OCI-LY7 (cell line): Measurements from ENCODE around the gene IFI30. TPM values are rescaled to one million over a fixed set of nuclear protein-coding genes. Genes with fewer than 3 reads are reported as not detected.
A peak's percentile ranks its signal among the peaks of the same experiment; 100 is the strongest.

Experiments used
- BruUV-seq: library from RNA; stranded (reverse); fragments of 400-500 nt; replicated peaks from 2 replicates; lab custom pipeline; 2021; lab: Mats Ljungman, UMichigan
- CTCF ChIA-PET: fragments of 300-600 bp; sonication (Branson Sonifier 250); formaldehyde crosslinking; loops from one replicate; lab custom pipeline; 2022; ENCODE audit warnings: antibody characterized with exemption; ENCODE audit not compliant: unreplicated experiment; lab: Charles Lee
- POLR2A ChIA-PET: fragments of 300-600 bp; sonication (Branson Sonifier 250); formaldehyde crosslinking; loops from one replicate; lab custom pipeline; 2022; ENCODE audit warnings: antibody characterized with exemption; lab: Charles Lee
- DNase-seq: peaks from one replicate; pipeline ENCODE4 v3.0.0-alpha.2; 2015; ENCODE audit warnings: low spot score
- H2AFZ ChIP-seq: fragments of 200-600 bp; sonication (generic), shearing (Covaris generic); 2 replicates; pipeline ENCODE4 v1.6.1; 2014; ENCODE audit warnings: mild to moderate bottlenecking, antibody characterized with exemption, low read length, moderate library complexity
- H3K27ac ChIP-seq: fragments of 200-600 bp; sonication (generic); 2 replicates; pipeline ENCODE4 v1.5.1; 2014; ENCODE audit warnings: mixed run types, low read depth, mild to moderate bottlenecking, moderate library complexity, low read length, inconsistent platforms; ENCODE audit not compliant: poor library complexity, severe bottlenecking
- H3K36me3 ChIP-seq: fragments of 200-600 bp; sonication (generic); 2 replicates; pipeline ENCODE4 v1.6.1; 2014; ENCODE audit warnings: mild to moderate bottlenecking, antibody characterized with exemption, low read length, moderate library complexity, mixed read lengths; ENCODE audit not compliant: insufficient read depth
- H3K4me1 ChIP-seq: fragments of 200-600 bp; sonication (generic); 2 replicates; pipeline ENCODE4 v1.5.1; 2014; ENCODE audit warnings: mild to moderate bottlenecking, low read length; ENCODE audit not compliant: insufficient read depth, poor library complexity, severe bottlenecking
- H3K4me2 ChIP-seq: fragments of 200-600 bp; sonication (generic); 2 replicates; pipeline ENCODE4 v1.6.1; 2014; ENCODE audit warnings: mild to moderate bottlenecking, low read length
- H3K4me3 ChIP-seq: fragments of 200-600 bp; sonication (generic); 2 replicates; pipeline ENCODE4 v1.5.1; 2014; ENCODE audit warnings: mild to moderate bottlenecking, low read depth, low read length; ENCODE audit not compliant: poor library complexity, severe bottlenecking
- H3K79me2 ChIP-seq: fragments of 200-600 bp; sonication (generic); 2 replicates; pipeline ENCODE4 v1.6.1; 2016; ENCODE audit warnings: low read depth, mild to moderate bottlenecking, low read length, moderate library complexity, mixed read lengths; ENCODE audit not compliant: insufficient read depth
- H3K9me2 ChIP-seq: fragments of 200-600 bp; sonication (generic); 2 replicates; pipeline ENCODE4 v1.6.1; 2016; ENCODE audit warnings: mild to moderate bottlenecking, low read length, mixed read lengths; ENCODE audit not compliant: insufficient read depth
- H3K9me3 ChIP-seq: fragments of 200-600 bp; sonication (generic); 2 replicates; pipeline ENCODE4 v1.6.1; 2014; ENCODE audit warnings: mild to moderate bottlenecking, mixed run types, low read length, mixed read lengths
- H4K20me1 ChIP-seq: fragments of 200-600 bp; sonication (generic); 2 replicates; pipeline ENCODE4 v1.6.1; 2014; ENCODE audit warnings: mild to moderate bottlenecking, antibody characterized with exemption, low read length, moderate library complexity, mixed read lengths; ENCODE audit not compliant: insufficient read depth
- EZH2phosphoT487 ChIP-seq: fragments of 200-600 bp; sonication (generic); IDR thresholded peaks from 2 replicates; pipeline ENCODE4 v1.6.1; 2018; ENCODE audit warnings: low read depth, borderline replicate concordance, mild to moderate bottlenecking, mixed run types, antibody characterized with exemption, low read length, moderate library complexity, mixed read lengths
- intact Hi-C: fragments of 100-400 bp; cut with micrococcal nuclease; formaldehyde crosslinking; loops from one replicate; pipeline ENCODE4 v1.10.0; 2022; ENCODE audit not compliant: unreplicated experiment
- total RNA-seq, 2 experiments: library from RNA; depleted of rRNA in 1 of 2; stranded (reverse); fragments of >200 nt in 1 of 2; shearing (Covaris generic) in 1 of 2; gene quantifications; 2 replicates each; pipeline ENCODE4 v1.2.3, GENCODE V29; 2014 to 2022
- TF ChIP-seq, protein P1 (sequence below): fragments of 200-600 bp; sonication (generic); conservative IDR thresholded peaks from 2 replicates; pipeline ENCODE4 v1.5.1; 2014; ENCODE audit warnings: mild to moderate bottlenecking, antibody characterized with exemption, low read length, moderate library complexity, mixed read lengths

The IFI30 gene
- total RNA-seq, 2 experiments from 2014 or later = 170 to 195 TPM

GRCh38 chr19:18203863-18204393, 30.3 kb downstream of the IFI30 start, which contains the start of gene RAB3A:
Gene RAB3A, minus strand, starts transcription at chr19:18204042. Its CDS starts 1,302 bp downstream, at chr19:18202740.
- Histone ChIP-seq H3K79me2 (peaks cover 32% of the 10 kb centered on the region), H4K20me1 (no peaks in the 10 kb centered on the region; the same call in 1 of the 2 replicates), H2AFZ (peak within 1 kb of the TSS; percentile 41; the same call in 1 of the 2 replicates), H3K4me2 (peak within 1 kb of the TSS; percentile 94), H3K36me3 (peaks cover 35% of the 10 kb centered on the region), H3K9me2 (no peaks in the 10 kb centered on the region), H3K4me3 (peak within 1 kb of the TSS; percentile 87), H3K9me3 (no peaks in the 10 kb centered on the region), H3K4me1 (peaks cover 29% of the 10 kb centered on the region), H3K27ac (peak within 1 kb of the TSS; percentile 84)
- peak; percentile 100 for DNase-seq
- intact Hi-C loops = loop anchor here (2.0 kb wide), 2 partner anchors 75 to 119 kb away; partner anchors contain the start of gene LSM4
- no TSS peak for BruUV-seq
- ChIA-PET CTCF (interaction anchor here (0.6 to 1.0 kb wide), 3 partner anchors 41 to 125 kb away, joined by 3 to 6 read pairs (median 4); partner anchors contain the start of gene JUND), POLR2A (interaction anchor here (0.6 to 2.7 kb wide), 4 partner anchors 11 to 958 kb away, joined by 3 to 8 read pairs (median 4); partner anchors contain the start of gene MPV17L2)
- TF ChIP-seq, protein P1, sequence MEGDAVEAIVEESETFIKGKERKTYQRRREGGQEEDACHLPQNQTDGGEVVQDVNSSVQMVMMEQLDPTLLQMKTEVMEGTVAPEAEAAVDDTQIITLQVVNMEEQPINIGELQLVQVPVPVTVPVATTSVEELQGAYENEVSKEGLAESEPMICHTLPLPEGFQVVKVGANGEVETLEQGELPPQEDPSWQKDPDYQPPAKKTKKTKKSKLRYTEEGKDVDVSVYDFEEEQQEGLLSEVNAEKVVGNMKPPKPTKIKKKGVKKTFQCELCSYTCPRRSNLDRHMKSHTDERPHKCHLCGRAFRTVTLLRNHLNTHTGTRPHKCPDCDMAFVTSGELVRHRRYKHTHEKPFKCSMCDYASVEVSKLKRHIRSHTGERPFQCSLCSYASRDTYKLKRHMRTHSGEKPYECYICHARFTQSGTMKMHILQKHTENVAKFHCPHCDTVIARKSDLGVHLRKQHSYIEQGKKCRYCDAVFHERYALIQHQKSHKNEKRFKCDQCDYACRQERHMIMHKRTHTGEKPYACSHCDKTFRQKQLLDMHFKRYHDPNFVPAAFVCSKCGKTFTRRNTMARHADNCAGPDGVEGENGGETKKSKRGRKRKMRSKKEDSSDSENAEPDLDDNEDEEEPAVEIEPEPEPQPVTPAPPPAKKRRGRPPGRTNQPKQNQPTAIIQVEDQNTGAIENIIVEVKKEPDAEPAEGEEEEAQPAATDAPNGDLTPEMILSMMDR = no peak
- TF ChIP-seq EZH2phosphoT487 = no peak

- intact Hi-C loops = loop anchor here (2.0 kb wide), 2 partner anchors 74 to 118 kb away; partner anchors contain the start of gene LSM4
- Histone ChIP-seq H3K9me3 (no peaks in the 10 kb centered on the region), H3K79me2 (peaks cover 32% of the 10 kb centered on the region), H3K4me2 (peak overlapping the region; percentile 94), H3K4me1 (peaks cover 29% of the 10 kb centered on the region), H3K4me3 (peak overlapping the region; percentile 87), H3K27ac (peak overlapping the region; percentile 84), H4K20me1 (no peaks in the 10 kb centered on the region; the same call in 1 of the 2 replicates), H3K36me3 (peaks cover 28% of the 10 kb centered on the region), H2AFZ (peak overlapping the region; percentile 41; the same call in 1 of the 2 replicates), H3K9me2 (no peaks in the 10 kb centered on the region)
- no peak for DNase-seq
- no peak for TF ChIP-seq EZH2phosphoT487
- TF ChIP-seq, protein P1 = no peak
- POLR2A ChIA-PET = interaction anchor here (0.6 to 2.7 kb wide), 10 partner anchors 10 to 419 kb away, joined by 3 to 8 read pairs (median 4); partner anchors contain the start of genes JUND and MPV17L2
- BruUV-seq = TSS peak; percentile 96
- CTCF ChIA-PET = interaction anchor here (0.6 to 1.4 kb wide), 4 partner anchors 40 to 124 kb away, joined by 3 to 4 read pairs (median 3); partner anchors contain the start of gene JUND
These were observed 31.0 kb downstream of the IFI30 start for GRCh38 chr19:18204394-18205199.
